GM18508 (cell line): Measurements from ENCODE around the gene SPINK4.

Experiments used
- ATAC-seq: cut with Tn5 transposase; IDR thresholded peaks from one replicate; pipeline ENCODE4 v1.9.1; 2021; ENCODE audit warnings: moderate number of reproducible peaks; ENCODE audit not compliant: insufficient read depth, unreplicated experiment

The SPINK4 gene

GRCh38 chr9:33289936-33290246 lies 49.9 kb downstream of the SPINK4 start:
- ATAC-seq: no peak

- peak; percentile 84 for ATAC-seq
Measured at GRCh38 chr9:33290247-33291030, 50.5 kb downstream of the SPINK4 start, which contains the start of gene NFX1. NFX1 (plus strand) TSS chr9:33290516; CDS start chr9:33290573, 57 bp downstream.

DNA sequence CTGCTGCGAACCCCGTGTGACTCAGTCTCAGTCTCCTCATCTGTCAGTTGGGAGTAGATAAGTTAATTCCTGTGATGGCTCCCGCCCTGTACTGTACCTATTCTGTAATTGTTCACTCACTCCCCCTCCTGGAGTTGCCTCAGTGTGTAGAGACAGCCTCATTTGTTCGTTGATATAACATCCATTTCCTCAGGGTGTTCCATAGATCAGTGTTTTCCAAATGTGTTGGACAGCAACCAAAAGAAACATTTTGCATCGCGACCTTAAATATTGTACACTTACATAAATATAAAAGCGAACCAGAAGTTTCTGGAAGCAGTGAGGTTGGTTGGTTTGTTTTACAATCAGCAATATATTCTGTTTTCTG lies 51.0 kb downstream of the SPINK4 start:
- no peak for ATAC-seq

- ATAC-seq: no peak
Measured at GRCh38 chr9:33291901-33292300, 51.9 kb downstream of the SPINK4 start.

- ATAC-seq: no peak
Measured at GRCh38 chr9:33293782-33294181, 53.8 kb downstream of the SPINK4 start.

GRCh38 chr9:33294670-33295432 lies 54.9 kb downstream of the SPINK4 start:
- ATAC-seq: no peak

GRCh38 chr9:33295571-33295970 lies 55.6 kb downstream of the SPINK4 start:
- no peak for ATAC-seq

DNA sequence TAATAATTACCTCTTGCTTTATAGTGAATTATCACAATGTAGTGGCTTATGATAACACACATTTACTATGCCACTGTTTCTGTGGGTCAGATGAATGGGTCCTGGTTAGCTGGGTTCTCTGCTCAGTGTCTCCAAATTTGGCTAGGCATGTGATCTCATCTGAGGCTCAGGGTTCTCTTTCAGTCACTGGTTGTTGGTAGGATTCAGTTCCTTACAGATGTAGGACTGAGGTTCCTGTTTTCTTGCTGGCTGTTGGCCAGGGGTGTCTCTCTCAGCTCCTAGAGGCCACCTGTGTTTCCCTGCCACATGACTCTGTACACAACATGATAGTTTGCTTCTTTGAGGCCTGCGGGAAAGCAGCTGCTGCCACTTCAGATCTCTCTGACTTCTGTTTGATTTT lies 57.5 kb downstream of the SPINK4 start:
- peak; percentile 78 for ATAC-seq
